ENCODE measurements around the gene CERCAM.
A peak's percentile ranks its signal among the peaks of the same experiment; 100 is the strongest.

GRCh38 chr9:128420060-128420650 lies 502 bp upstream of the CERCAM start:
- peak; percentile 82 for TF ChIP-seq CTCF (IDR thresholded peaks at IDR 0.05; ENCODE audit: low read length)
- TF ChIP-seq EZH2 (optimal IDR thresholded peaks at IDR 0.05; ENCODE audit: low read depth, low read length): no peak

Measured in MM.1S (cell line).